Upper lobe of left lung (tissue), 6 donors: Measurements from ENCODE around the gene EXTL2. TPM values are rescaled to one million over a fixed set of nuclear protein-coding genes. Genes with fewer than 3 reads are reported as not detected.
"Not testable (repeated sequence)": the region's sequence is repeated elsewhere in the genome, so short reads cannot be mapped to it uniquely, and the experiment has no call there.

Experiments
- ATAC-seq, 2 donors: fragments of 200-7000 bp; cut with Tn5 transposase; one replicate each; pipeline ENCODE4 v1.9.1; 2022; ENCODE audit warnings: mild to moderate bottlenecking in 2 of 2, moderate library complexity in 2 of 2; ENCODE audit not compliant: low FRiP score in 2 of 2
- DNase-seq, 2 donors: peaks; one replicate each; pipeline ENCODE4 v3.0.0-alpha.2; 2019 to 2020
- H3K27ac ChIP-seq, 4 donors: fragments of 200-600 bp; sonication (generic); one replicate each; pipeline ENCODE4 v1.5.1; 2016 to 2019
- H3K27me3 ChIP-seq, 4 donors: fragments of 200-600 bp; sonication (generic); one replicate each; pipeline ENCODE4 v1.5.1; 2017 to 2019
- H3K36me3 ChIP-seq, 4 donors: fragments of 200-600 bp; sonication (generic); one replicate each; pipeline ENCODE4 v1.5.1; 2016 to 2019
- H3K4me1 ChIP-seq, 4 donors: fragments of 200-600 bp; sonication (generic); one replicate each; pipeline ENCODE4 v1.5.1; 2018 to 2019
- H3K4me3 ChIP-seq, 4 donors: fragments of 200-600 bp; sonication (generic); one replicate each; pipeline ENCODE4 v1.5.1; 2017 to 2019; ENCODE audit warnings: mild to moderate bottlenecking in 2 of 4, moderate library complexity in 1 of 4
- H3K9me3 ChIP-seq, 4 donors: fragments of 200-600 bp; sonication (generic); one replicate each; pipeline ENCODE4 v1.5.1; 2018 to 2019
- CTCF ChIP-seq, 6 experiments: fragments of 450-650 bp in 4 of 6; fragments of 200-600 bp in 2 of 6; sonication (generic) in 2 of 6; IDR thresholded peaks; one replicate each; pipeline ENCODE4 v1.5.1; 2016 to 2019; ENCODE audit warnings: antibody characterized with exemption in 6 of 6
- EP300 ChIP-seq, 4 donors: sonication (generic); formaldehyde crosslinking; IDR thresholded peaks; one replicate each; pipeline ENCODE4 v1.5.1; 2017; ENCODE audit warnings: antibody characterized with exemption in 4 of 4, control low read depth in 2 of 4
- POLR2A ChIP-seq, 4 donors: fragments of 450-650 bp; IDR thresholded peaks; one replicate each; pipeline ENCODE4 v1.5.1; 2016 to 2017; ENCODE audit warnings: antibody characterized with exemption in 4 of 4, mild to moderate bottlenecking in 2 of 4
- POLR2AphosphoS5 ChIP-seq, 2 donors: sonication (generic); formaldehyde crosslinking; IDR thresholded peaks; one replicate each; pipeline ENCODE4 v1.5.1; 2017; ENCODE audit warnings: antibody characterized with exemption in 2 of 2
- WGBS, 2 donors: methylation state at CpG; one replicate each; pipeline ENCODE4 v1.1.5; 2017 to 2018; 5-methylcytosine and 5-hydroxymethylcytosine counted together
- total RNA-seq, 6 donors: library from RNA; depleted of rRNA in 4 of 6; stranded (reverse); fragments of >200 nt in 4 of 6; gene quantifications; one replicate each; pipeline versions ENCODE4 v1.1.0 to v1.2.1, GENCODE V29; 2016 to 2021
- donor health status: DM: no; HTN: no; CAD: no; lungs with moderate emphysema.
- donor health status: DM: no; HTN: yes; CAD: no; lungs with severe emphysema.

The EXTL2 gene
- total RNA-seq, 6 donors from 2014 or later = 5.2 to 15.3 (median 8.1) TPM

DNA sequence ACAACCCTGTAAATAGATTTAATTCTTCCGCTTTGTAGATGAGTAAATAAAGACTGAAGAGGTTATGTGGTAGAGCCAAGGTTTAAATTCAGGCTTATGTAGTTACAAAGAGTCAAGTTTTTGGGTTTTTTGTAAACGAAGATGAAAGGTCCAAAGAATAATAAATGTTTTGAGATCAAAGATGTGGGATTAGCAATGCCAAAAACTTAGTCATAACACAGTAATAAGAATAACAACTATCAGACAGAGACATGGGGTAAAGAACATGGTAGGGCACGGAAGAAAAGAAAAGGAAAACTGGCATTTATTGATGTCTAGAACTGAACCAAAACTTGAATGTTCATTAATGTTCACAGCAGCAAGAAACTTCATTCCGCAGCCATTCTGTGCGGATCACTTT, 42.9 kb downstream of the EXTL2 start:
- Histone ChIP-seq H3K4me3 (no peak overlapping the region), H3K36me3 (no peaks in the 10 kb centered on the region), H3K9me3 (no peaks in the 10 kb centered on the region), H3K27me3 (no peaks in the 10 kb centered on the region), H3K27ac (no peak overlapping the region), H3K4me1 (peaks cover 0 to 5% (median 1%) of the 10 kb centered on the region in 4 donors)
- 83 to 85% methylated on average over 5 of the region's 5 CpGs for WGBS, 2 donors
- ATAC-seq (no peak), DNase-seq (no peak)
- no peak for TF ChIP-seq POLR2A (IDR thresholded peaks at IDR 0.05)
- no peak for TF ChIP-seq CTCF (IDR thresholded peaks at IDR 0.05)
- no peak for TF ChIP-seq POLR2AphosphoS5 (IDR thresholded peaks at IDR 0.05)
- TF ChIP-seq EP300 (IDR thresholded peaks at IDR 0.05) = no peak

- DNase-seq (no peak), ATAC-seq (no peak)
- Histone ChIP-seq H3K9me3 (no peaks in the 10 kb centered on the region), H3K4me1 (peaks cover 0 to 5% (median 1%) of the 10 kb centered on the region in 4 donors), H3K27me3 (no peaks in the 10 kb centered on the region), H3K4me3 (peak overlapping the region in 2 of 4 donors; percentile 12 to 17), H3K27ac (peak overlapping the region in 2 of 4 donors; percentile 17 to 31), H3K36me3 (no peaks in the 10 kb centered on the region)
- no peak for TF ChIP-seq POLR2AphosphoS5 (IDR thresholded peaks at IDR 0.05)
- no peak for TF ChIP-seq POLR2A (IDR thresholded peaks at IDR 0.05)
- TF ChIP-seq EP300 (IDR thresholded peaks at IDR 0.05) = no peak
- TF ChIP-seq CTCF (IDR thresholded peaks at IDR 0.05) = no peak
- WGBS, 2 donors = 5 to 16% methylated on average over 2 of the region's 2 CpGs
Observed at GRCh38 chr1:100847361-100848082, 47.1 kb downstream of the EXTL2 start.

DNA sequence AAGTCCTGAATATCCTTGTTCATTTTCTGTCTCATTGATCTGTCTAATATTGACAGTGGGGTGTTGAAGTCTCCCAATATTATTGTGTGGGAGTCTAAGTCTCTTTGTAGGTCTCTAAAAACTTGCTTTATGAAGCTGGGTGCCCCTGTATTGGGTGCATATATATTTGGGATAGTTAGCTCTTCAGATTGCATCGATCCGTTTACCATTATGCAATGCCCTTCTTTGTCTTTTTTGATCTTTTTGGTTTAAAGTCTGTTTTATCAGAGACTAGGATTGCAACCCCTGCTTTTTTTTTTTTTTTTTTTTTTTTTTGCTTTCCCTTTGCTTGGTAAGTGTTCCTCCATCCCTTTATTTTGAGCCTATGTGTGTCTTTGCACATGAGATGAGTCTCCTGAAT, 51.5 kb downstream of the EXTL2 start:
- DNase-seq, H3K9me3 ChIP-seq, H3K27ac ChIP-seq, H3K4me3 ChIP-seq, H3K27me3 ChIP-seq, H3K4me1 ChIP-seq, ATAC-seq, H3K36me3 ChIP-seq: not testable (repeated sequence)
- WGBS, 2 donors = 96 to 98% methylated on average over 2 of the region's 2 CpGs

DNA sequence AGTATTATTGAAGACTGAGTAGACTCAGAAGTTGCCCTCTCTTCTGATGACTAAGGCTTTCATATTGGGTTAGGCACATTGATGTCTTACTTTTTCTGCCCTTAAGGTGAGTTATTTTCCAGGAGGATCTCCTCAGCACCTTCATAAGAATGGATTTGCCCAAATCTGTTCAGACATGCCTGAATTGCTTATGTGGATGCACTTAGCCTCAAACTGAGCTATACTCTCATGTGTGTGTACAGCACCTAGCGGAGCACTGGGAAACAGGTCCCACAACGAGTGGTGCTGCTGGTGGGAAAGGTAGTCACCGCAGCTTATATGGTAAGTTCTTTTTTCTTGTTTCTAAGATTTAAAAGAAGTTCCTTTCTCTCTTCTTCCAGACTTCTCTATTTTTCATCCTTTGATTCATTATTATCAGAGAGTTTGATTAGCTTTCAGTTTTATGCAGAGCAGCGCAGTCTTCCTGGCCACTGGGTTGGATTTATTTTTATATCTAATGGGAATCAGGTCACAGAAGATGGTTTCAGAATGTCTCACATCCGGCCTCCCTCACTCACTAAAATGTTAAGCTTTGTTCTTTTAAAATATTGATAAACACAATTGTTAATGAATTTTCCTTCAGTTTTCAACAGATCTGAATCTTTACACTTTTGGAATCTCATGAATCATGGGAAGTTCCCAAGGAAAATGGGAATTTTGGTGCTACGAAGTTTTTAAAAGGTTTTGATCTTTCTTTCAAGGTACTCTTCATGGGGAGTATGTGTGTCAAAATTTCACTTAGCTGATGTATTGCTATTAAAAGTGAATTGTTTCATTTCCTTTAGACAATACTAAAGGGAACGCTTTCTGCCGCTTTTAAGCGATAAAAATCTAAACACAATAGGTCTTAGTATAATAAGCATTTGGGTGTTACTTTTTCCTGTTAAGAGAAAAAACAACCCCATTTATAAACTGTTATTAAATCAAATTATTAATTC, 58.5 kb downstream of the EXTL2 start:
- Histone ChIP-seq H3K36me3 (no peaks in the 10 kb centered on the region), H3K27me3 (no peaks in the 10 kb centered on the region), H3K9me3 (no peaks in the 10 kb centered on the region), H3K27ac (no peak overlapping the region), H3K4me3 (no peak overlapping the region), H3K4me1 (no peaks in the 10 kb centered on the region)
- WGBS, 2 donors = 79% methylated on average over 9 of the region's 9 CpGs
- ATAC-seq (no peak), DNase-seq (no peak)
- no peak for TF ChIP-seq EP300 (IDR thresholded peaks at IDR 0.05)

- Histone ChIP-seq H3K27me3 (no peaks in the 10 kb centered on the region), H3K27ac (no peak overlapping the region), H3K36me3 (no peaks in the 10 kb centered on the region), H3K4me3 (no peak overlapping the region), H3K9me3 (no peaks in the 10 kb centered on the region), H3K4me1 (no peaks in the 10 kb centered on the region)
- no peak for ATAC-seq
- no peak for DNase-seq
- 82 to 83% methylated on average over 6 of the region's 6 CpGs for WGBS, 2 donors
- no peak for TF ChIP-seq EP300 (IDR thresholded peaks at IDR 0.05)
- peak in 3 of 6 experiments; percentile 21 to 34 (median 26) for TF ChIP-seq CTCF (IDR thresholded peaks at IDR 0.05)
Observed at GRCh38 chr1:100834777-100835660, 59.6 kb downstream of the EXTL2 start.
